Activated naive CD8-positive, alpha-beta T cell treated with anti-CD3 and anti-CD28 coated beads, Interleukin-2, amount 50 U/mL, for 24 hours (primary cell): ENCODE data around the gene CELA2B.

Source experiments
- ATAC-seq: fragments of 150-1000 bp; cut with Tn5 transposase; one replicate; pipeline ENCODE4 v1.10.0; 2021
- DNase-seq: peaks from one replicate; pipeline ENCODE4 v3.0.0; 2021
- H3K27ac Mint-ChIP-seq: one replicate; pipeline ENCODE4 v1.8.0; 2021; ENCODE audit warnings: mild to moderate bottlenecking, mixed read lengths
- H3K27me3 Mint-ChIP-seq: one replicate; pipeline ENCODE4 v1.8.0; 2021; ENCODE audit warnings: mixed read lengths
- H3K36me3 Mint-ChIP-seq: one replicate; pipeline ENCODE4 v1.8.0; 2021; ENCODE audit warnings: low read depth, mixed read lengths
- H3K4me1 Mint-ChIP-seq: one replicate; pipeline ENCODE4 v1.8.0; 2021; ENCODE audit warnings: mixed read lengths
- H3K4me3 Mint-ChIP-seq: one replicate; pipeline ENCODE4 v1.8.0; 2021; ENCODE audit warnings: mild to moderate bottlenecking, moderate library complexity, mixed read lengths
- H3K9me3 Mint-ChIP-seq: one replicate; pipeline ENCODE4 v1.8.0; 2021; ENCODE audit warnings: mixed read lengths

CELA2B gene

DNA sequence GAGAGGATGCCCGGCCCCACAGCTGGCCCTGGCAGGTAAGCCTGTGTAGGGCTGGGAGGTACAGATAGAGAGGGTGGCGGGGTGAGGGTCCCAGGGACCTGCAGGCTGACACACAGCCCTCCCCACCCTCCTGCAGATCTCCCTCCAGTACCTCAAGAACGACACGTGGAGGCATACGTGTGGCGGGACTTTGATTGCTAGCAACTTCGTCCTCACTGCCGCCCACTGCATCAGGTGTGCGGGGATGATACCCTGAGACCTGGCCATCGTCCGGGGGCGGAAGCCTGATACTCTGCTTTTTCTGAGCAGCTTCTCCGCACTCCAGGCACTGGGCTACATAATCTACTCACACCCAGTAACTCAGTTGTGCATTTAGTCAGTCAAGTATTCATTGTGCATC, 35.5 kb upstream of the CELA2B start:
- Mint-ChIP-seq H3K27ac (no peak overlapping the region), H3K36me3 (no peaks in the 10 kb centered on the region), H3K27me3 (no peaks in the 10 kb centered on the region), H3K4me1 (no peaks in the 10 kb centered on the region), H3K9me3 (no peaks in the 10 kb centered on the region), H3K4me3 (no peak overlapping the region)
- ATAC-seq: no peak
- DNase-seq: no peak

DNA sequence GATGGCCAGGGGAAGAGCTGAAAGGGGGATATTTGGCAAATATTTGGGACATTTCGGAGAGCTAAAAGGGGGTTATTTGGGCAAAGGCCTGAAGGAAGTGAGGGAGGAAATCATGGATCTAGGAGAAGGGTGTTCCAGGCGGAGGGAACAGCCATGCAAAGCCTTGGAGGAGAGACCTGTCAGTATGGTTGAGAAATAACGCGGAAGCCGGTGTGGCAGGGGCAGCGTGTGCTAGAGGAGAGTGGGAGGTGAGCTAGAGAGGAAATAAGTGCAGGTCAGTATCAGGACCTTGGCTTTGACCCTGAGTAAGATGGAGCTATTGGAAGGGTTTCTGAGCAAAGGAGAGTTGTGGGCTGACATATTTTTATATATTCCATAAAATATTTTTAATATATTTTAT, 34.7 kb upstream of the CELA2B start:
- Mint-ChIP-seq H3K9me3 (no peaks in the 10 kb centered on the region), H3K27ac (no peak overlapping the region), H3K36me3 (no peaks in the 10 kb centered on the region), H3K4me3 (no peak overlapping the region), H3K27me3 (peaks cover 5% of the 10 kb centered on the region), H3K4me1 (no peaks in the 10 kb centered on the region)
- no peak for ATAC-seq
- DNase-seq: no peak

DNA sequence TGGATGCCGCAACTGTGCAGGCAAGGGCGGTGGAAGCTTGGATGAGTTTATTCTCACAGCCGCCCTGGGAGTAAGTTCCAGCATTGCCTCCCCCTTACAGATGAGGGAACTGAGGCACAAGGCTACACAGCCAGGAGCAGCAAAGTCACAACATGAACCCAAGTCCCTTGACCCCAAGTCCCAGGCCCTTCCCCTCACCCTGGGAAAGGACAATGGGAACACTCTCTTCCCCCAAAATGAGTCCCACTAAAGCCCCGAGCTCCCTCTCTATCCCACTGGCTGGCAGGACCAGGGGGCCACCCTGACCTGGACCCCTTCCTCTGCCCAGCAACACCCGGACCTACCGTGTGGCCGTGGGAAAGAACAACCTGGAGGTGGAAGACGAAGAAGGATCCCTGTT, 33.8 kb upstream of the CELA2B start:
- DNase-seq: no peak
- Mint-ChIP-seq H3K27me3 (peaks cover 6% of the 10 kb centered on the region), H3K4me3 (no peak overlapping the region), H3K27ac (no peak overlapping the region), H3K9me3 (no peaks in the 10 kb centered on the region), H3K36me3 (no peaks in the 10 kb centered on the region), H3K4me1 (no peaks in the 10 kb centered on the region)
- ATAC-seq: no peak

DNA sequence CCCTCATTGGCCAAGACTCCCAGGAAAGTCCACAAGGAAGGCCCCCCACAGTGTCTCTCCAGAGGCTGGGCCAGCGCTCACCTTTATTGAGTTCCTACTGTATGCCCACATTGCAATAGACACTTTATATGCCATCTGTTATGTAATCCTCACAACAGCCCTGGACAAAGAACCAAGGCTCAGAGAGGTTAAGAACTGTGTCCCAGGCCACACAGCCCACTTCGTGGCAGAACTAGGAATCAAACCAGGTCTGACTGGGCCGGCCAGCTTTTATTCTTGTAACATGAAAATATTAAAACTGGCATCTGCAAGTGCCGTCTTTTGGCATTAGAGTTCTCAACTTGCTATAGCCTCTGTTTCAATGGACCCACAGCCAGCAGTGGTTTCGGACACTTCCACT, 33.1 kb upstream of the CELA2B start:
- peaks cover 13% of the 10 kb centered on the region for H3K27me3 Mint-ChIP-seq
- H3K27ac Mint-ChIP-seq: no peak overlapping the region
- no peak for DNase-seq
- ATAC-seq: no peak
- no peak overlapping the region for H3K4me3 Mint-ChIP-seq
- no peaks in the 10 kb centered on the region for H3K4me1 Mint-ChIP-seq
- H3K36me3 Mint-ChIP-seq: no peaks in the 10 kb centered on the region
- no peaks in the 10 kb centered on the region for H3K9me3 Mint-ChIP-seq

DNA sequence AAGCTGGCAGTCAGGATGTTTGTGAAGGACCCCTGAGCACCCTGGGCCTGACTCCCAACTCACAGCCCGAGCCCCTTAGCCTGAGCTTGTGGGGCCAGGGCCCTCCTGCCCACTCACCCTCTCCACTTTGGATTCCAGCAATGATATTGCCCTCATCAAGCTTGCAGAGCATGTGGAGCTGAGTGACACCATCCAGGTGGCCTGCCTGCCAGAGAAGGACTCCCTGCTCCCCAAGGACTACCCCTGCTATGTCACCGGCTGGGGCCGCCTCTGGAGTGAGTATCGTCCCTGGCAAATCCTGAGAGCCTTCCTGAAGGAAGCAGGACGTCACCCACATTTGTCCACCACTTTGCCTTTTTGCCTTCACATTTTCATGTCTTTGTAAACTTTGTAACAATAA, 32.6 kb upstream of the CELA2B start:
- H3K9me3 Mint-ChIP-seq: no peaks in the 10 kb centered on the region
- no peak for DNase-seq
- no peak for ATAC-seq
- H3K27me3 Mint-ChIP-seq: peaks cover 16% of the 10 kb centered on the region
- no peaks in the 10 kb centered on the region for H3K36me3 Mint-ChIP-seq
- H3K4me1 Mint-ChIP-seq: no peaks in the 10 kb centered on the region
- H3K4me3 Mint-ChIP-seq: no peak overlapping the region
- no peak overlapping the region for H3K27ac Mint-ChIP-seq

DNA sequence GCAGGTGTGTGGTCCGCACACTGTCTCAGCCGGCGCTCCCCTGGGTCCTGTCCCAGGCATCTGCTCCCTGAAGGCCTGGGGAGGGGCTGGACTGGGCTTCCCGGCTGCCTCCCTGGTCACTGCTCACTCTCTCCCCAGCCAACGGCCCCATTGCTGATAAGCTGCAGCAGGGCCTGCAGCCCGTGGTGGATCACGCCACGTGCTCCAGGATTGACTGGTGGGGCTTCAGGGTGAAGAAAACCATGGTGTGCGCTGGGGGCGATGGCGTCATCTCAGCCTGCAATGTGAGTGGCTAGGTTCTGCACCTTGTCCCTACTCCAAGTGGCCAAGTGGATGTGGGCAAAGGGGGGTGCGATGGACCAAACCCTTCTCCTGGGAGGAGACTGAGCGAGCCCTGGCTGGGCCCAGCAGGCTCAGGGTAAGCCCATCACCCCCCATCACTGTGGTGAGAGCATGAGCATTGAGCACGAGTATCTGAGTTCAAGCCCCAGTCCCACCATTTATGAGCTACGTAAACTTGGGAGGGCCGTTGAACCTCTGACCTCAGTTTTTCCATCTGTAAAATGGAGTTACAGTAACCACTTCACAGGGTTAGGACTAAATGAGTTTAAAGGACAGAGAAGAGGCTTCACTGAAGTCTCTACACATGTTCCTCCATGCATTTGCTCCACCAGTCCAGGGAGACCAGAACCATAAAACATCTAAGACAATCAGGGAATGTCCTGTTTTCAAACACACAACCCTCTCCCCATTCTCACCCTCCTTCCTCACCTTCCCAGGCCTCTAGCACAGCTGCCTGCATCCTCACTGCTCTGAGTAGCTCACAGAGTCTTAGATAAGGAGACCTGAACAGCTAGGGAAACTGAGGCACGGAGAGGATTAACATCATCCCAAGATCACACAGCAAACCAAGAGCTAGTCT, 31.2 kb upstream of the CELA2B start:
- Mint-ChIP-seq H3K4me1 (no peaks in the 10 kb centered on the region), H3K36me3 (no peaks in the 10 kb centered on the region), H3K27ac (no peak overlapping the region), H3K9me3 (no peaks in the 10 kb centered on the region), H3K4me3 (no peak overlapping the region), H3K27me3 (peaks cover 16% of the 10 kb centered on the region)
- DNase-seq (no peak), ATAC-seq (no peak)

DNA sequence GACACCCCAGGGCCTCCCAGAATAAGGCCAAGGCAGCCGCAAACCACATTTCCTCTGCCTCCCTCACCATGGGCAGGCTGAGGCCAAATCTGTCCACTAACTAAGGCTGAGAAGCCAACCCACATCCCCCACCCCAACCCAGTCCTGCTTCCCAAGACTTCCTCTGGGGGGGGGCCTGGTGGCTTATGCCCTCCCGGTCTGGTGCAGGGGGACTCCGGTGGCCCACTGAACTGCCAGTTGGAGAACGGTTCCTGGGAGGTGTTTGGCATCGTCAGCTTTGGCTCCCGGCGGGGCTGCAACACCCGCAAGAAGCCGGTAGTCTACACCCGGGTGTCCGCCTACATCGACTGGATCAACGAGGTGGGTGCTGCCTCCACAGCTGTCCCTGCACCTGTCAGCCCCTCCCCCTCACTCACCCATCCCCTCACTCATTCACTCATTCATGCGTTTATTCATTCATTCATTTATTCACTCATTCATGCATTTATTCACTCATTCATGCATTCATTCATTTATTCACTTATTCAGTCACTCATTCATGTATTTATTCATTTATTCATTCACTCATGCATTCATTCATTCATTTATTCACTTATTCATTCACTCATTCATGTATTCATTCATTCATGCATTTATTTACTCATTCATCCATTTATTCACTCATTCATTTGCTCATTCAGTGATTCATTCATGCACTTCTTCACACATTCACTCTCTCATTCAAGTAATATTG, 30.3 kb upstream of the CELA2B start:
- no peaks in the 10 kb centered on the region for H3K36me3 Mint-ChIP-seq
- H3K27me3 Mint-ChIP-seq: peaks cover 16% of the 10 kb centered on the region
- no peak overlapping the region for H3K27ac Mint-ChIP-seq
- H3K4me3 Mint-ChIP-seq: no peak overlapping the region
- ATAC-seq (no peak), DNase-seq (no peak)
- no peaks in the 10 kb centered on the region for H3K9me3 Mint-ChIP-seq
- H3K4me1 Mint-ChIP-seq: no peaks in the 10 kb centered on the region

DNA sequence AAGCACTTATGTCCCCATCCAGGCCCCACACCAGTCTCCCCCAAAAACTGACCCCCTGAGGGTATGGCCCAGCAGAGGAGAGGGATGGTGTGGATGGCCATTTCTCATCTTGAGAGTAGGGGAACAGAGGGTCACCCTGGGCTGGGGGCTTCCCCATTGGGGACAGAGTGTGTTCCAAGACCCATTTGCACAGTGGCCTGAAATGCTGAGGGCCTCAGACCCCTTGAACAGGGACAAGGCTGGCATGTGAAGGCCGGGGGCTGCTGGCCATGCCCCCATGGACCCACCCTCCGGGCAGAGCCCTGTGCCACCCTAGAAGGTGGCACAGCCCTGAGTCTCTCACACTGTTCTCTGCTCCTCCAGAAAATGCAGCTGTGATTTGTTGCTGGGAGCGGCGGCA, 29.7 kb upstream of the CELA2B start:
- Mint-ChIP-seq H3K4me1 (no peaks in the 10 kb centered on the region), H3K4me3 (no peak overlapping the region), H3K27ac (no peak overlapping the region), H3K9me3 (no peaks in the 10 kb centered on the region), H3K36me3 (no peaks in the 10 kb centered on the region), H3K27me3 (peaks cover 16% of the 10 kb centered on the region)
- DNase-seq: no peak
- ATAC-seq: no peak

DNA sequence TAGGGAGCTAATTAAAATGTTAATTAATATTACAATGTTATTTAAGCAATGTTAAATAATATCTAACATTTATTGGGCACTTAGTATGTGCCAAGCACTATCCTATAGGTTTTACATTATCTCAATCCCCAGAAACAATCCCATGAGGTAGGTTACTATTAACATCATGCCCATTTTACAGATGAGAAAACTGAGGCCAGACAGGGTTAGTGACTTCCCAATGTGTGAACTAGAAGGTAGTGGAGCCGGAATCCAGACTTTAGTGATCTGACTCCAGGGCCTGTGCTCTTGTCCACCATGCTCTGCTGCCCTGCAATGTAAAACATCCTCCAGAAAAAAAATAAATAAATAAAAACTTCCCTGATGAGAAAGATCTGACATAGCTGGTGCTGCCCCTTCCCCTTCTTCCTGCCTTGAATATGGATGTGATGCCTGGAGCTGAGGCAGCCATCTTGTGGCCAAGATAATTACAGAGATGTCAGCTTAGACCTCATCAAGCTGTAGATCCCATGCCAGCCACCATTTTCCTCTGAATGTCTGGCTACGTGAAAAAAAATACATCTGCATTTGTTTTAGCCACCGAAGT, 26.9 kb upstream of the CELA2B start:
- peaks cover 16% of the 10 kb centered on the region for H3K27me3 Mint-ChIP-seq
- H3K36me3 Mint-ChIP-seq: no peaks in the 10 kb centered on the region
- H3K4me1 Mint-ChIP-seq: no peaks in the 10 kb centered on the region
- ATAC-seq (no peak), DNase-seq (no peak)
- H3K27ac Mint-ChIP-seq: no peak overlapping the region
- no peaks in the 10 kb centered on the region for H3K9me3 Mint-ChIP-seq
- no peak overlapping the region for H3K4me3 Mint-ChIP-seq

DNA sequence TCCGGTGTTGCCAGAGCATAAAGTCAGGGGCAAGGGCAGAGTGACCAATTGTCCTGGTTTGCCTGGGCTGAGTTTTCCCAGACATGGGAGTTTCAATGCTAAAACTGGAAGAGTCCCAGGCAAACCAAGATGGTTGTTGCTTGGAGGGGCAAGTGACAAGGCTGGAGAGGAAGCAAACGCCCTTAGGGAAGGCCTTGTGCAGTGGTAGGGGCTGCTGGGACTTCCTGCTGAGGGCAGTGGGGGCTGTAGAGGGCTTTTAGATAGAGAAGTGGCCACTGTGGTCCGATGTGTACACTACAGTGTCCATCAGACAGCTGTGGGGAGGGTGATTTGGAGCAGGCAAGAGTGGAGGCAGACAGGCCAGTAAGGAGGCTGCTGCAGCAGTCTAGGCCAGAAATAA, 26.3 kb upstream of the CELA2B start:
- Mint-ChIP-seq H3K4me1 (no peaks in the 10 kb centered on the region), H3K4me3 (no peak overlapping the region), H3K36me3 (no peaks in the 10 kb centered on the region), H3K9me3 (no peaks in the 10 kb centered on the region), H3K27me3 (peaks cover 16% of the 10 kb centered on the region), H3K27ac (no peak overlapping the region)
- DNase-seq (no peak), ATAC-seq (no peak)

DNA sequence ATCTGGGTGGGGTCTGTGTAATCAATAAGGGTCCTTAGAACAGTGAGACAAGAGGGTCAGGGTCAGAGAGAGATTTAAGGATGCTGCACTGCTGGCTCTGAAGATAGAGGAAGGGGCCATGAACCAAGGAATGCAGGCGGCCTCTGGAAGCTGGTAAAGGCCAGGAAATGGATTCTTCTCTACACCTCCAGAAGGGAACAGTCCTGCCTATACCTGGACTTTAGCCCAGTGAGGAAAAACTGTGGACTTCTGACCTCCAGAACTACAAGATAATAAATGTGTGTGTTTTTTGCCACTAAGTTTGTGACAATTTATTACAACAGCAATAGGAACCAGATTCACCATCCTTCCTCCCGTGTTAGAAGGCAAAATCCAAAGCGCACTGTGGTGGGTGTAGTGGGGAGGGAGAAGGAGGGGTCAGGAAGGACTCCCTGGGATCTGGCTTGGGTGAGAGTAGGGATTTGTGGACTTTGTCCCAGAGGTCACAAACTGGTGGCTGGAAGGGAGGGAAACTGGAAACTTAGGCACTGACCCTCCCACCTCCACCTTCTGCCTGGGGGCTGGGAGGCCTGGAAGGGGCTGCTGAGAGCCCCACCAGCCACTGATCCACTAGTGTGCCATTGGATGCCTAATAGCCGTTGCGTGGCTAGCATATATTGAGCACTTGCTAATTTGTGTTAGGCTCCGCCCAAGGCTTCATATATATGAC, 24.7 kb upstream of the CELA2B start:
- Mint-ChIP-seq H3K36me3 (no peaks in the 10 kb centered on the region), H3K4me3 (no peak overlapping the region), H3K27me3 (peaks cover 12% of the 10 kb centered on the region), H3K27ac (no peak overlapping the region), H3K4me1 (no peaks in the 10 kb centered on the region), H3K9me3 (no peaks in the 10 kb centered on the region)
- no peak for DNase-seq
- no peak for ATAC-seq

DNA sequence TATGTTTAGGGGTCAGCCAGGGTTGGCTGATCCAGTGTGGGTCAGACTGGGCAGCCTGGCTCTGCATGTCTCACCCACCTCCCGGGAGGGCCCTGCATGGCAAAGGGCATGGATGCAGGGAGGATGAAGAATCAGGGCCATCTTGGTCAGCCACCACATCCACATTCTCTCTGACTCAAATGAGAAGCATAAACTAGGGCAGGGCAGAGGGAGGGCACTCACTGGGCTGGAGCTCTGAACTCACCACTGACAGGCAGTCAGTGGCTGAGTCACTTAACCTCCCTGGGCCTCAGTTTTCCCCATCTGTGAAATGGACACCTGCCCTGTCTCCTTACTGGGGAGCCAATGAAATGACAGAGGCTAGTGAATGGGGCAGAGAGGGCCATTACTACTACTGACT, 23.7 kb upstream of the CELA2B start:
- no peaks in the 10 kb centered on the region for H3K36me3 Mint-ChIP-seq
- ATAC-seq: no peak

DNA sequence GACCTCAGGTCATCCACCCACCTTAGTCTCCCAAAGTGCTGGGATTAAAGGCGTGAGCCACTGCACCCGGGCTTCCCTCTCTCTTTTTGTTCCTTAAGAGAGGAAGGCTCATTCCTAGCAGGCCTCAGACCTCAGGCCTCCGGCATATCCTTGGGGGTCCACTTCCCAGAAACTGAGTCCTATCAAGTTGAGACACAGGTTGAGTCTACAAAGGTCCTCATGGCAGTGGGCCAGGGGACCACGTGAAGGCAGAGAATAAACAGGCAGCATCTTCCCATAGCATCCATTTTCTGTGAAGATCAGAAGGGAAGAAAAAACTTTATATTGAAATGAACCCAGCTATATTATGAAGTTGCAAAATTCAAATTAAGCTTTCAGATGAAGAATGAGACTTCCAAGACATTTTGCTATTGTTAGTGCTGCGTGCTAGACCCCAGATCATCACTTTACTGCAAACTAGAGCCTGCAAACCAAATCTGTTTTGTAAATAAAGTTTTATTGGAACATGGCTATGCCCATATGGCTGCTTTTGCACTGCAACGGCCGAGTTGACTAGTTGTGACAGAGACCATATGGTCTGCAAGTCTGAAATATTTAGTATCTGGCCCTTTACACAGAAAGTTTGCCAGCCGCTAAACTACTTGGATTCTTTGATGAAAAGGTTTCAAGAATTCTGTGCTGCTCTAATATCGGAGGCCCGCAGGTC, 22.9 kb upstream of the CELA2B start:
- H3K36me3 Mint-ChIP-seq: no peaks in the 10 kb centered on the region
- no peaks in the 10 kb centered on the region for H3K9me3 Mint-ChIP-seq
- H3K27me3 Mint-ChIP-seq: peaks cover 2% of the 10 kb centered on the region
- no peak overlapping the region for H3K4me3 Mint-ChIP-seq
- H3K4me1 Mint-ChIP-seq: no peaks in the 10 kb centered on the region
- H3K27ac Mint-ChIP-seq: no peak overlapping the region
- DNase-seq (no peak), ATAC-seq (no peak)

More for the DNA sequence above, 23.7 kb upstream of the CELA2B start:
- Mint-ChIP-seq H3K27me3 (peaks cover 10% of the 10 kb centered on the region), H3K4me1 (no peaks in the 10 kb centered on the region), H3K27ac (no peak overlapping the region), H3K9me3 (no peaks in the 10 kb centered on the region), H3K4me3 (no peak overlapping the region)
- DNase-seq: no peak

DNA sequence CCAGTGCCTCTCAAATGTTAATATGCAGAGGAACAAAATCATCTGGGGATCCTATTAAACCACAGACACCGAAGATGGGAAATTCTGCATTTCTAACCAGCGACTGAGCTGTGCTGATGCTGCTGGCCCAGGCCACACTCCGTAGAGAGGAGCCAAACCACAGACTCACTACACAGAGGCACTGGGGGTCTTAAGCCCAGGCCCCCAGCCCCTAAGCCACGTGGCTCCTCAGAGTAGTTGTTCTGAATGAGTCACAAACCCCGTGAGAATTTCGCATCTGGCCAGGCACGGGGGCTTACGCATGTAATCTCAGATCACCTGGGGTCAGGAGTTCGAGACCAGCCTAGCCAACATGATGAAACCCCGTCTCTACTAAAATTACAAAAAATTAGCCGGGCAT, 22.2 kb upstream of the CELA2B start:
- Mint-ChIP-seq H3K36me3 (no peaks in the 10 kb centered on the region), H3K27ac (no peak overlapping the region), H3K4me3 (no peak overlapping the region), H3K27me3 (peaks cover 2% of the 10 kb centered on the region), H3K4me1 (no peaks in the 10 kb centered on the region), H3K9me3 (no peaks in the 10 kb centered on the region)
- no peak for DNase-seq
- no peak for ATAC-seq
